ENCODE measurements around the gene SND1.

Gene SND1

DNA sequence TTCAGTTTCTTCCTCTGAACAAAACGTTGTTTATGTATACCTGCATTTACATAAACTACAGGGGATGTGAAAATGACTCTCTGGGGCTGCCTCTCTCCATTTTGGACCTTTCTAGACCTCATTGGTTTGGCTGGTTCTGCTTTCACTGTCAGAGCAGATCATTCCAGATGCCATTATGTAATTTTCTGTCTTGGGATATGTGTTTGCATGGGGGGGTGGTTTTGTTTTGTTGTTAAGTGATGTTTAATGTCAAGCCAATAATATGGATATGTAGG is 206.9 kb downstream of the SND1 start:
- ChIA-PET POLR2A (no interaction called here), CTCF (no interaction called here)
- TF ChIP-seq SUZ12 (IDR thresholded peaks at IDR 0.05) (no peak), BHLHE40 (IDR thresholded peaks at IDR 0.05; ENCODE audit: borderline replicate concordance) (no peak), L3MBTL2 (conservative IDR thresholded peaks at IDR 0.05) (no peak), LEF1 (IDR thresholded peaks at IDR 0.05; ENCODE audit: borderline replicate concordance) (no peak), FOXA1 (IDR thresholded peaks at IDR 0.05) (no peak), HDGF (IDR thresholded peaks at IDR 0.05; ENCODE audit: borderline replicate concordance) (no peak), FOXK2 (IDR thresholded peaks at IDR 0.05) (no peak), FOXM1 (IDR thresholded peaks at IDR 0.05; ENCODE audit: borderline replicate concordance) (no peak)
- TF ChIP-seq, protein P1, sequence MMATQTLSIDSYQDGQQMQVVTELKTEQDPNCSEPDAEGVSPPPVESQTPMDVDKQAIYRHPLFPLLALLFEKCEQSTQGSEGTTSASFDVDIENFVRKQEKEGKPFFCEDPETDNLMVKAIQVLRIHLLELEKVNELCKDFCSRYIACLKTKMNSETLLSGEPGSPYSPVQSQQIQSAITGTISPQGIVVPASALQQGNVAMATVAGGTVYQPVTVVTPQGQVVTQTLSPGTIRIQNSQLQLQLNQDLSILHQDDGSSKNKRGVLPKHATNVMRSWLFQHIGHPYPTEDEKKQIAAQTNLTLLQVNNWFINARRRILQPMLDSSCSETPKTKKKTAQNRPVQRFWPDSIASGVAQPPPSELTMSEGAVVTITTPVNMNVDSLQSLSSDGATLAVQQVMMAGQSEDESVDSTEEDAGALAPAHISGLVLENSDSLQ (IDR thresholded peaks at IDR 0.05): no peak
- no peak for DNase-seq (ENCODE audit: extremely low spot score)

DNA sequence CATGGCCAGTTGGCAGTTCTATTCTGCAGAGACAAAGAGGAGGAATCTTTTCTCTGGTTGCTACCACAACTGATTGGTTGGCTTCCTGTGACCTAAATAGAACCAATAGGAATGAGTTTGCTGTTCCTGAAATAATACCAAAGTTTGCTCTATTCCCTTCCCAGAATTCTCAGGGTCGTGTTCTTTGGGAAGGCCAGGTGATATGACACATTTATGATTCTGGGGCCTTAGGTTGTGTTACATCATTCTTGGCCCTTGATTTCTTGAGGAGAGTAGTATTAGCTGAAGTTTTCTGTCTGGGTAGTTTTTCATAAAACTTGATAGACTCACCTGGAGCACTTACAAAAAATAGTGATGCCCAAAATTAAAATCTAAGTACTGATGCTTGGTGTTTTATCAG is 207.3 kb downstream of the SND1 start:
- ChIA-PET POLR2A (no interaction called here), CTCF (no interaction called here)

DNA sequence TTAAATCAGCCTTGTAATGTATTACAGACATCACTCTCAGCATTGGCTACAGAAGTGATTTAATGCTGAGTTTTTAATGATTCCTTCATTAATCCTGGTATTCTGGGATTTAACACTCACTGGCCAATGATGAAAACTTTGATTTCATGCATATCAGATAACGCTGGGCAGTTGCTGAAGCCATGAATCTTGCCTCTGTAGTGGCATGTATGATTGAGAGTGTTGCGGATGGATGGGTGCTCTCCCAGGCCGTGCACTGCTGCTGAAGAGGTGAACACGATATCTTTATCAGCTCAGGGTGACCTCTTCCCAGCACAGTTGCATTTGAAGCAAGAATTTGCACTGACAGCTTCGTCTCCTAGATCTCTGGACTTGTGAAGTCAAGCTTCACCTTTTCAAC is 210.5 kb downstream of the SND1 start:
- CTCF ChIA-PET: no interaction called here
- DNase-seq (ENCODE audit: extremely low spot score): no peak
- TF ChIP-seq TARDBP (IDR thresholded peaks at IDR 0.05) (no peak), FOXM1 (IDR thresholded peaks at IDR 0.05; ENCODE audit: borderline replicate concordance) (no peak), SP1 (IDR thresholded peaks at IDR 0.05) (no peak), ZNF384 (IDR thresholded peaks at IDR 0.05) (no peak), HDGF (IDR thresholded peaks at IDR 0.05; ENCODE audit: borderline replicate concordance) (no peak)
- TF ChIP-seq, protein P1 (IDR thresholded peaks at IDR 0.05): peak; percentile 58
- POLR2A ChIA-PET: no interaction called here

More for the DNA sequence above, 207.3 kb downstream of the SND1 start:
- TF ChIP-seq ELF4 (IDR thresholded peaks at IDR 0.05) (no peak), LEF1 (IDR thresholded peaks at IDR 0.05; ENCODE audit: borderline replicate concordance) (no peak), ARNT (IDR thresholded peaks at IDR 0.05) (no peak), HDGF (IDR thresholded peaks at IDR 0.05; ENCODE audit: borderline replicate concordance) (no peak), SP1 (IDR thresholded peaks at IDR 0.05) (no peak)
- DNase-seq (ENCODE audit: extremely low spot score): no peak

DNA sequence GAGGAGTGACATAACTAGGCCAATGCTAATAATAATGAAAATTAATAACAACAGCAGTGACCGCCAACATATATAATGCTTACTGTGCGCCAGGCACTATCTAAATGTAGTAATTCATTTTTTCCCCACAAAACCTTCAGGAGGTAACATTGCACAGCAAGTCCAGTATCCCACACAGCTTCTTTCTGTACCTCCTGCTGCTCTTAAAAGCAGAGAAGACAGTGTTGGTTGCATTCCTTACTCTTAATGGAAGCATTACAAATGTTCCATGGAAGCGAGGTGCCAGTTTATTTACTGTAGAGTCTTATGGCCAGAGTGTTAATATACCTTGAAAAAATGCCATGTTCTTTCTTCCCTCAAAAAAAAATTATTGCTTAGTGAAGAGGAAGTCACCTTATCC is 211.1 kb downstream of the SND1 start:
- DNase-seq (ENCODE audit: extremely low spot score): no peak
- TF ChIP-seq ELF4 (IDR thresholded peaks at IDR 0.05): no peak
- no peak for TF ChIP-seq SP1 (IDR thresholded peaks at IDR 0.05)
- no peak for TF ChIP-seq TARDBP (IDR thresholded peaks at IDR 0.05)
- TF ChIP-seq CTBP1 (IDR thresholded peaks at IDR 0.05; ENCODE audit: borderline replicate concordance): no peak
- TF ChIP-seq, protein P1 (IDR thresholded peaks at IDR 0.05): no peak
- no peak for TF ChIP-seq FOXK2 (IDR thresholded peaks at IDR 0.05)
- TF ChIP-seq ARNT (IDR thresholded peaks at IDR 0.05): no peak
- CTCF ChIA-PET: no interaction called here
- POLR2A ChIA-PET: no interaction called here

DNA sequence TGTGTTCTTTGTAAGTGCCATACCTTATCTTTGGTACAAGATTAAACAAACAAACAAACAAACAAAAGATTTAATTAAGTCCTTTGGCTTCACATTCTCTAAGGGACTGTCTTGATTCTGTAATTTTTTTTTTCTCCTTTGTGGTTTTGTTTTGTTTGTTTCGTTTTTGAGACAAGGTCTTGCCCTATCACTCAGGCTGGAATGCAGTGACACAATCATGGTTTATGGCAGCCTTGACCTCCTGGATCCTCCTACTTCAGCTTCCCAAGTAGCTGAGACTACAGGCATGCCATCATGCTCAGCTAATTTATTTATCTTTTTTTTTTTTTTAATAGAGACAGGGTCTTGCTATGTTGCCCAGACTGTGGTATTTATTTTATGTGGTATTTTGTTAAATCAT is 213.5 kb downstream of the SND1 start:
- DNase-seq (ENCODE audit: extremely low spot score): no peak
- TF ChIP-seq, protein P1 (IDR thresholded peaks at IDR 0.05): no peak
- TF ChIP-seq L3MBTL2 (conservative IDR thresholded peaks at IDR 0.05) (no peak), ELF4 (IDR thresholded peaks at IDR 0.05) (no peak), CTBP1 (IDR thresholded peaks at IDR 0.05; ENCODE audit: borderline replicate concordance) (no peak), FOXM1 (IDR thresholded peaks at IDR 0.05; ENCODE audit: borderline replicate concordance) (no peak), ARNT (IDR thresholded peaks at IDR 0.05) (no peak), FOXA1 (IDR thresholded peaks at IDR 0.05) (no peak), SP1 (IDR thresholded peaks at IDR 0.05) (no peak), BHLHE40 (IDR thresholded peaks at IDR 0.05; ENCODE audit: borderline replicate concordance) (no peak), FOXK2 (IDR thresholded peaks at IDR 0.05) (no peak), HDGF (IDR thresholded peaks at IDR 0.05; ENCODE audit: borderline replicate concordance) (no peak), LEF1 (IDR thresholded peaks at IDR 0.05; ENCODE audit: borderline replicate concordance) (no peak), TARDBP (IDR thresholded peaks at IDR 0.05) (no peak), ZNF384 (IDR thresholded peaks at IDR 0.05) (no peak), NFRKB (IDR thresholded peaks at IDR 0.05) (no peak), SUZ12 (IDR thresholded peaks at IDR 0.05) (no peak)
- ChIA-PET CTCF (no interaction called here), POLR2A (no interaction called here)

DNA sequence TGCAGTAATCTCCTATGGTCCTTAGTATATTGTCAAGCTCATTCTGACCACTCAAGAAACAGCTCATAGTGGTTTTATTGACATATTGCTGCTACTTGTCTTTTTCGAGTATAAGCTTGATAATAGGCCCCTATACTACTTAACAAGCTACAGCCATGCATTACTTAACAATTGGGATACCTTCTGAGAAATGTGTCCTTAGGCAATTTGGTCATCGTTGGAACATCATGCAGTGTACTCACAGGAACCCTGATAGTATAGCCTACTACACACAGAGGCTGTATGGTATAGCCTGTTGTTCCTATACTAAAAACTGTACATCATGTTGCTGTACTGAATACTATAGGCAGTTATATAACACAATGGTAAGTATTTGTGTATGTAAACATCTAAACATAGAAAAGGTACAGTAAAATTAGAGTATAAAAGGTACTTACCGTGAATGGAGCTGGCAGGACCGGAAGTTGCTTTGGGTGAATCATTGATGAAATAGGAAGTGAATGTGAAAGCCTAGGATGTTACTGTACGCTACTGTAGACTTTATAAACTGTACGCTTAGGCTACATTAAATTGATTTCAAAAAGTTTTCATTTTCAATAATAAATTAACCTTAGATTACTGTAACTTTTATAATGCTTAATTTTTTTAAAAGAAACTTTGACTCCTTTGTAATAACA is 218.4 kb downstream of the SND1 start:
- POLR2A ChIA-PET: no interaction called here
- DNase-seq (ENCODE audit: extremely low spot score): no peak
- TF ChIP-seq SP1 (IDR thresholded peaks at IDR 0.05): no peak
- TF ChIP-seq FOXM1 (IDR thresholded peaks at IDR 0.05; ENCODE audit: borderline replicate concordance): no peak
- no peak for TF ChIP-seq CTBP1 (IDR thresholded peaks at IDR 0.05; ENCODE audit: borderline replicate concordance)
- CTCF ChIA-PET: no interaction called here

DNA sequence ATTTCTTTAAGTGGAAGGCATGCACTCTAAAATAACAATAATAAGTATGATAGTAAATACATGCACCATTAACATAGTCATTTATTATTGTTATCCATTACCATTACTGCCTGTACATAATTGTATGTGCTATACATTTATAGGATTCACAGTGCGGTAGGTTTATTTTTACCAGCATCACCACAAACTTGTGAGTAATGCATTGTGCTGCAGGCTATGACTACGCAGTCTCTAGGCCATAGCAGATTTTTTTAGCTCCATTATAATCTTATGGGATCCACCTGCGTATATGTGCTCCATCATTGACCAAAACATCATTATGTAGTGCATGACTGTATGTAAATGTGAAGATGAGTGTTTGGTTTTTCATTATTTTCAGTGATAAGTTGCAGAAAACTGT is 219.2 kb downstream of the SND1 start:
- POLR2A ChIA-PET: no interaction called here

More for the DNA sequence above, 219.2 kb downstream of the SND1 start:
- CTCF ChIA-PET: interaction anchor here (0.6 kb wide), 1 partner anchor 166 kb away, joined by 3 read pairs; no protein-coding TSS in a partner anchor
- TF ChIP-seq ARNT (IDR thresholded peaks at IDR 0.05): no peak
- DNase-seq (ENCODE audit: extremely low spot score): no peak
